SU-DHL-6 (cell line): ENCODE data around the gene AP1G2.

Experiments used
- H2AFZ ChIP-seq: fragments of 200-600 bp; sonication (generic); 2 replicates; pipeline ENCODE4 v1.6.1; 2014; ENCODE audit warnings: low read depth, mild to moderate bottlenecking, moderate library complexity, mixed read lengths, antibody characterized with exemption, low read length; ENCODE audit not compliant: severe bottlenecking
- H3F3A ChIP-seq: fragments of 200-600 bp; shearing (Covaris generic); 2 replicates; pipeline ENCODE4 v1.6.0; 2016; ENCODE audit warnings: antibody characterized with exemption, mild to moderate bottlenecking; ENCODE audit not compliant: insufficient read depth
- H3K27ac ChIP-seq: fragments of 200-600 bp; sonication (generic); 2 replicates; pipeline ENCODE4 v1.5.1; 2016; ENCODE audit warnings: low read depth, mild to moderate bottlenecking, low read length, moderate library complexity, mixed read lengths
- H3K27me3 ChIP-seq: fragments of 200-600 bp; sonication (generic), shearing (Covaris generic); 2 replicates; pipeline ENCODE4 v1.6.0; 2014; ENCODE audit warnings: mild to moderate bottlenecking, low read length
- H3K36me3 ChIP-seq: fragments of 200-600 bp; sonication (generic); 2 replicates; pipeline ENCODE4 v1.6.1; 2014; ENCODE audit warnings: mild to moderate bottlenecking, low read length, mixed read lengths
- H3K4me2 ChIP-seq: fragments of 300-600, 200-600 bp; shearing (Covaris generic), sonication (generic); 2 replicates; pipeline ENCODE4 v1.6.0; 2014; ENCODE audit warnings: low read length, low read depth, mild to moderate bottlenecking; ENCODE audit not compliant: poor library complexity, severe bottlenecking
- H3K4me3 ChIP-seq: fragments of 200-600 bp; sonication (generic); 2 replicates; pipeline ENCODE4 v1.5.1; 2014; ENCODE audit warnings: antibody characterized with exemption, low read length, mild to moderate bottlenecking, mixed read lengths; ENCODE audit not compliant: insufficient read depth, poor library complexity, severe bottlenecking
- H3K79me2 ChIP-seq: fragments of 200-600 bp; sonication (generic); 2 replicates; pipeline ENCODE4 v1.6.1; 2014; ENCODE audit warnings: mild to moderate bottlenecking, low read length, moderate library complexity; ENCODE audit not compliant: insufficient read depth
- H3K9ac ChIP-seq: fragments of 200-600 bp; sonication (generic); 2 replicates; pipeline ENCODE4 v1.7.0; 2014; ENCODE audit warnings: mild to moderate bottlenecking, low read length
- H3K9me2 ChIP-seq: fragments of 200-600 bp; sonication (generic); replicated peaks from 2 replicates; pipeline ENCODE4 v1.6.1; 2014; ENCODE audit warnings: low read length; ENCODE audit not compliant: insufficient read depth
- H3K9me3 ChIP-seq: fragments of 200-600 bp; sonication (generic); 2 replicates; pipeline ENCODE4 v1.6.1; 2014; ENCODE audit warnings: low read length, mixed read lengths; ENCODE audit not compliant: insufficient read depth
- H4K20me1 ChIP-seq: fragments of 200-600 bp; sonication (generic); 2 replicates; pipeline ENCODE4 v1.6.1; 2014; ENCODE audit warnings: low read depth, mild to moderate bottlenecking, antibody characterized with exemption, low read length, moderate library complexity, mixed read lengths
- CTCF ChIP-seq: fragments of 200-600 bp; sonication (generic); IDR thresholded peaks from one replicate; pipeline ENCODE4 v1.5.1; 2017; ENCODE audit warnings: antibody characterized with exemption, mild to moderate bottlenecking, low read length, moderate library complexity; ENCODE audit not compliant: insufficient read depth, poor library complexity, severe bottlenecking
- EZH2phosphoT487 ChIP-seq: fragments of 200-600 bp; sonication (generic), shearing (Covaris generic); conservative IDR thresholded peaks from 2 replicates; pipeline ENCODE4 v1.6.1; 2018; ENCODE audit warnings: mild to moderate bottlenecking, antibody characterized with exemption, low read length, moderate library complexity, mixed read lengths

The AP1G2 gene

GRCh38 chr14:23542261-23542660, 25.3 kb downstream of the AP1G2 start:
- Histone ChIP-seq H2AFZ (no peak overlapping the region), H3K9ac (no peak overlapping the region), H3F3A (no peaks in the 10 kb centered on the region), H3K4me2 (no peak overlapping the region), H3K79me2 (no peaks in the 10 kb centered on the region), H3K4me3 (no peak overlapping the region), H3K36me3 (no peaks in the 10 kb centered on the region), H3K9me3 (no peaks in the 10 kb centered on the region), H3K9me2 (no peaks in the 10 kb centered on the region), H4K20me1 (no peaks in the 10 kb centered on the region), H3K27ac (no peak overlapping the region), H3K27me3 (no peaks in the 10 kb centered on the region)
- TF ChIP-seq EZH2phosphoT487 (no peak), CTCF (no peak)

GRCh38 chr14:23540141-23540469, 27.5 kb downstream of the AP1G2 start:
- Histone ChIP-seq H3K27ac (no peak overlapping the region), H3K4me3 (no peak overlapping the region), H3K27me3 (no peaks in the 10 kb centered on the region), H3K9me2 (no peaks in the 10 kb centered on the region), H3K4me2 (no peak overlapping the region), H3K9ac (no peak overlapping the region), H3F3A (no peaks in the 10 kb centered on the region), H2AFZ (no peak overlapping the region), H3K79me2 (no peaks in the 10 kb centered on the region), H4K20me1 (no peaks in the 10 kb centered on the region), H3K36me3 (no peaks in the 10 kb centered on the region), H3K9me3 (no peaks in the 10 kb centered on the region)
- TF ChIP-seq EZH2phosphoT487 = no peak
- TF ChIP-seq CTCF = no peak

GRCh38 chr14:23539248-23540140, 28.1 kb downstream of the AP1G2 start:
- Histone ChIP-seq H3K9me2 (no peaks in the 10 kb centered on the region), H3K36me3 (no peaks in the 10 kb centered on the region), H3K27ac (no peak overlapping the region), H3K4me3 (no peak overlapping the region), H3K9ac (no peak overlapping the region), H2AFZ (no peak overlapping the region), H3K4me2 (no peak overlapping the region), H3K79me2 (no peaks in the 10 kb centered on the region), H3K27me3 (no peaks in the 10 kb centered on the region), H3K9me3 (no peaks in the 10 kb centered on the region), H3F3A (no peaks in the 10 kb centered on the region), H4K20me1 (no peaks in the 10 kb centered on the region)
- no peak for TF ChIP-seq EZH2phosphoT487
- peak; percentile 45 for TF ChIP-seq CTCF
